NCI-H146 treated with DMSO at 0.1 percent for 48 hours (cell line): ENCODE data around the gene TCTN2.

Experiments
- DNase-seq: peaks from one replicate; lab custom pipeline; 2025; ENCODE audit not compliant: unreplicated experiment; lab: John Stamatoyannopoulos, UW

Gene TCTN2

DNA sequence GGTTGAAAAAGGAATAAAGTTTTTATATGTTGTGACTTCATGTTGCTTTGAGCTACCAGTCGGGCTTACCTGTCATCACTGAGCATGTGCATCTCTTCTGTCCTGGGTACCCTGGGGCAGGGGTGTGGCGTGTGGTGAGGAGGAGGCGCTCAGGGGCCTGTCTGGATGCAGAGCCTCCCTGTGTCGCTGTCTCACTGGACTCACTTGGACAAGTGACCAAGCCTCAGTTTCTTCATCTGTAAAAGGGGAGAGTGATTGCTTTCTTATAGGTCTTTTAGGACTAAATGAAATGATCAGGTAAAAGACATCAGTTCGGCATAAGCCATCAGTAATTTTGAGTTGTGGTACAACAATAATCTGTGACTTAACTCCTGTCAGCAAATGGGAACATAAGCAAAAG, 63.4 kb downstream of the TCTN2 start:
- DNase-seq = no peak

GRCh38 chr12:123741937-123742572, 71.1 kb downstream of the TCTN2 start:
- DNase-seq = no peak

GRCh38 chr12:123743002-123743401, 72.1 kb downstream of the TCTN2 start:
- DNase-seq = no peak

DNA sequence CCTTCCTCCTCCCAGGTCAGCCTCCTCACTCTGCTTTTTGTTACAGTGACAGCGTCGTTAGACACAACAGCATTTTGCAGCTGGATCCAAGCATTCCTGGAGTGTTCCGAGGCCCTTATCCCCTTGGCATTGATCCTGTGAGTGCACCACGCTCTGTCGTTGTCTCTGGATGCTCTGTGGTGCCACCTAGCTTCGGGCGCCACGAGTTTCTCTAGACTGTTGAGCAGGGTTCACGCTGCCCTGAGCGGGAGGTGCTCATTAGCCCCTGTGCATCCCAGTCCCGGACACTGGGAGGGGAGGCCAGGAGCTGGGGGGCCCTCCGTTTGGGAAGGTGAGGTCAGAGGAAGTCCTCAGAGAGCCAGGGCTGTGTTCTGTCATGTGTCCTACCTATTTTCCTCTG, 73.9 kb downstream of the TCTN2 start:
- no peak for DNase-seq

DNA sequence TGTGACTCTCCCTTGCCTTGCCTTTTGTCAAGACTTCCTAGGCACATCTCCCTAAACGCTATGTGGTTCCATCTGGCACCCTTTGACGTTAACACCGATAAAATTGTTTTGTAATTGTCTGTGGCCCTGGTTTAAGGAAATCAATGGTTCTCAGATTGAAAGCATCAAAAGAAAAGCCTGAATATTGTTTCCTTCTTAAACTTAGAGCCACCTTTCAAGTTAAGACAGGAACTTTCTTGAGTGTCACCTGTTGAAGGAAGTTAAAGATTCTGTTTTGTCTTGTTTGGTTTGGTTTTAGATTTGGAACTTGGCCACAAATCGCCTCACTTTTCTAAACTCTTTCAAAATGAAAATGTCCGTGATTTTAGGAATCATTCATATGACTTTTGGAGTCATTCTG, 76.4 kb downstream of the TCTN2 start:
- DNase-seq = no peak

GRCh38 chr12:123748161-123748560, 77.2 kb downstream of the TCTN2 start:
- DNase-seq = no peak

DNA sequence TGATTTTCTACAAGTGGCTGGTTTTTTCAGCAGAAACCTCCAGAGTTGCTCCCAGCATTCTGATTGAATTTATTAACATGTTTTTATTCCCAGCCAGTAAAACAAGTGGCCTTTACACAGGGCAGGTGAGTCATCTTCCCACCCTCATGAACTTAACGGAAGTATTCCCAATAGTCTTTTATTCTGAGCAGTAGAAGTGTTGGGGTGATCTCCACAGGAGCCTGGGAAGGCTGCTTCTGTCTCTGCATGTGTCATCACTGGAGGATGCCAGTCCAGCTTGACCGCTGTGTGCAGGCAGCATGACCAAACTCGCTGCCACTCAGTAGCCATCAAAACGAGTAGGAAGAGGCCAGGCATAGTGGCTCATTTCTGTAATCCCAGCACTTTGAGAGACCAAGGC, 77.7 kb downstream of the TCTN2 start:
- no peak for DNase-seq

GRCh38 chr12:123749355-123749754, 78.4 kb downstream of the TCTN2 start:
- no peak for DNase-seq

GRCh38 chr12:123750159-123750656, 79.3 kb downstream of the TCTN2 start:
- DNase-seq = no peak

DNA sequence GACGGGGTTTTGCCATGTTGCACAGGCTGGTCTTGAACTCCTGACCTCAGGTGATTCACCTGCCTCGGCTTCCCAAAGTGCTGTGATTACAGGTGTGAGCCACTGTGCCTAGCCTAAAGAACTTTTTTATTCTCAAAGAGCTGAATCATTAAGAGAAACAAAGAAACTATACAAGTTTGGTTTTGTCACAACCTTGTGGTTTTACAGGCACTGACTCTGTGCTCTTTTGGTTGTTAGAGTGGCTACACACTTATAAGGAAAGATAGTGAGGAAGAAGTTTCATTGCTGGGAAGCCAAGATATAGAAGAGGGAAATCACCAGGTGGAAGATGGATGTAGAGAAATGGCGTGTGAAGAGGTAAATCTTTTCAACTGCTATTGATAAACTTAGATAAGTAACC, 81.1 kb downstream of the TCTN2 start:
- DNase-seq = no peak

DNA sequence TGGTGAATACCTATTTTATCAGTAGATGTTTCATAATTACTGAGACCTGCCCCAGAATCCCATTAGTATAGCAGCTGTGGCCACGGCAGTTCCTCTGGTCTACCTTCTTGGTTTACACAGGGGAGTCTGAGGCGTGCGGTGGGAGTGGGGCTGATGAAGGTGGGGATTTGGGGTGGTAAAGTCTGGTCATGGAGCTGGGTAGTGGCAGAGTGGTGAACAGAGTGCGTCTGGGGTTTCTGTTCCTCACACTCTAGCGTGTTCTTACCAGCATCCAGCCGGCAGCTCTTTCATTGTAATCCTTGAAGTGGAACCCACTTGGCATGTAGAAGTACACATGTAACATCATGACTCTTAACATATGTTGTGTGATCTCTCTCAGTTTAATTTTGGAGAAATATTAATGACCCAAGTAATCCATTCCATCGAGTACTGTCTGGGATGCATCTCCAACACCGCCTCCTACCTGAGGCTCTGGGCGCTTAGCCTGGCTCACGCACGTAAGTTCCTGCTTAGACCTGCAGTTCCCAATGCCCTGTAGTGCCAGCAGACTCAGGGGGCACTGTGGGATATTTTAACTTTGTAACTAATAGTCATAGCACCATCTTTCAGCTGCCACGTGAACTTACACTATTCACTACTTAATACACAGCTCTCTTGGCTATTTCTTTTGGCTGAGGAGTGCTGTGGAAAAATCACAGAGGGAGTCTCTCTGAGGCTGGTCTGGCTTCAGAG, 83.3 kb downstream of the TCTN2 start:
- DNase-seq = no peak

DNA sequence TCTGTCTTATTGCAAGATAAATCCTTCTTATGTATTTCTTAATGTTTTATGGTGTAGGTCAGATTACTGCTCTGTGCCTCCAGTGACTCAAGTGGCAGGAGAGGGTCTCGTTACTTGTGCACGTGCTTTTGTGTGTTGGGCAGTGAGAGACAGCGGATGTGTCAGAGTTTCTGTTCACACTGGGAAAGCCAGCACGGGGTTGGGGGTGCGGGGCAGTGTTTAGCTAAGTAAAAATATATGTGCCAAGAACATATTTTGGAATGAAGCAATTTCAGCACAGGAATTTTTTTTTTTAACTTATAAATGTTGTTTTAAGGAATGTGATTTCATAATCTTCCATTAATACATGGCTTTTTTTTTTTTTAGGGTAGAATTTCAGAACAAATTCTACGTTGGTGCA, 86.6 kb downstream of the TCTN2 start:
- no peak for DNase-seq
